GM19467 (cell line): ENCODE data around the gene PRX.
A peak's percentile ranks its signal among the peaks of the same experiment; 100 is the strongest.
"Not testable (repeated sequence)": the region's sequence is repeated elsewhere in the genome, so short reads cannot be mapped to it uniquely, and the experiment has no call there.

ENCODE experiments used
- ATAC-seq: cut with Tn5 transposase; IDR thresholded peaks from one replicate; pipeline ENCODE4 v1.9.1; 2021; ENCODE audit warnings: mild to moderate bottlenecking, moderate library complexity; ENCODE audit not compliant: unreplicated experiment

PRX gene

GRCh38 chr19:40413291-40413845 is at the start of gene PRX:
PRX (minus strand) TSS chr19:40413378; CDS start chr19:40407932, 5,446 bp downstream.
- no peak for ATAC-seq

GRCh38 chr19:40461669-40462221 is 48.6 kb upstream of the PRX start:
- no peak for ATAC-seq

- ATAC-seq: no peak
Measured at GRCh38 chr19:40460185-40460584, 47.0 kb upstream of the PRX start.

GRCh38 chr19:40458597-40458974 is 45.4 kb upstream of the PRX start:
- no peak for ATAC-seq

- no peak for ATAC-seq
Measured at GRCh38 chr19:40457953-40458596, 44.9 kb upstream of the PRX start.

- no peak for ATAC-seq
Measured at GRCh38 chr19:40457048-40457447, 43.9 kb upstream of the PRX start.

GRCh38 chr19:40453943-40454342 is 40.8 kb upstream of the PRX start:
- not testable (repeated sequence) for ATAC-seq

- no peak for ATAC-seq
Measured at GRCh38 chr19:40453151-40453735, 40.1 kb upstream of the PRX start.

GRCh38 chr19:40452016-40452415 is 38.8 kb upstream of the PRX start:
- ATAC-seq: no peak

- ATAC-seq: no peak
Measured at GRCh38 chr19:40450664-40451063, 37.5 kb upstream of the PRX start.

- ATAC-seq: no peak
Measured at GRCh38 chr19:40449506-40449905, 36.3 kb upstream of the PRX start.

- no peak for ATAC-seq
Measured at GRCh38 chr19:40446263-40446784, 33.1 kb upstream of the PRX start.

- no peak for ATAC-seq
Measured at GRCh38 chr19:40445780-40446262, 32.6 kb upstream of the PRX start.

- no peak for ATAC-seq
Measured at GRCh38 chr19:40444825-40445312, 31.7 kb upstream of the PRX start.

- peak; percentile 61 for ATAC-seq
Measured at GRCh38 chr19:40444000-40444824, 31.0 kb upstream of the PRX start, which contains the start of gene SERTAD3. SERTAD3 (minus strand) TSS chr19:40444335; CDS start chr19:40442080, 2,255 bp downstream.

- peak; percentile 67 for ATAC-seq
Measured at GRCh38 chr19:40443131-40443999, 30.2 kb upstream of the PRX start.

GRCh38 chr19:40442328-40443130 is 29.4 kb upstream of the PRX start:
- no peak for ATAC-seq

- no peak for ATAC-seq
Measured at GRCh38 chr19:40441719-40442253, 28.6 kb upstream of the PRX start.

GRCh38 chr19:40438284-40438683 is 25.1 kb upstream of the PRX start:
- ATAC-seq: no peak
